ENCODE results near the gene SSH2.
"Not testable (repeated sequence)": the region's sequence is repeated elsewhere in the genome, so short reads cannot be mapped to it uniquely, and the experiment has no call there.

The SSH2 gene

GRCh38 chr17:29962656-29963055, 32.6 kb upstream of the SSH2 start:
- DNase-seq (ENCODE audit: low read depth, low spot score): no peak
- ChIA-PET POLR2A (no interaction called here), CTCF (interaction anchor here (0.7 to 1.0 kb wide), 2 partner anchors 31 to 322 kb away, joined by 3 to 5 read pairs; no protein-coding TSS in a partner anchor)
- H3K4me3 ChIP-seq (ENCODE audit: low read depth, low read length): no peak overlapping the region
- no peak for TF ChIP-seq CTCF (IDR thresholded peaks at IDR 0.05; ENCODE audit: insufficient read depth, low read length, missing control alignments)

- ChIA-PET CTCF (interaction anchor here (1.3 to 5.3 kb wide), 3 partner anchors 26 to 152 kb away, joined by 3 to 26 read pairs (median 4); partner anchors contain the start of gene SSH2), POLR2A (no interaction called here)
- no peak overlapping the region for H3K4me3 ChIP-seq (ENCODE audit: low read depth, low read length)
- no peak for TF ChIP-seq CTCF (IDR thresholded peaks at IDR 0.05; ENCODE audit: insufficient read depth, low read length, missing control alignments)
- no peak for DNase-seq (ENCODE audit: low read depth, low spot score)
These were observed 29.8 kb upstream of the SSH2 start for GRCh38 chr17:29959658-29960337.

GRCh38 chr17:29958947-29959657, 29.1 kb upstream of the SSH2 start:
- ChIA-PET POLR2A (no interaction called here), CTCF (interaction anchor here (1.1 to 5.3 kb wide), 5 partner anchors 24 to 341 kb away, joined by 3 to 26 read pairs (median 3); partner anchors contain the start of gene SSH2)
- DNase-seq (ENCODE audit: low read depth, low spot score): no peak
- no peak overlapping the region for H3K4me3 ChIP-seq (ENCODE audit: low read depth, low read length)
- no peak for TF ChIP-seq CTCF (IDR thresholded peaks at IDR 0.05; ENCODE audit: insufficient read depth, low read length, missing control alignments)

GRCh38 chr17:29957488-29957887, 27.5 kb upstream of the SSH2 start:
- POLR2A ChIA-PET; DNase-seq (ENCODE audit: low read depth, low spot score); H3K4me3 ChIP-seq (ENCODE audit: low read depth, low read length): not testable (repeated sequence)
- CTCF ChIA-PET: interaction anchor here (1.1 to 5.3 kb wide), 4 partner anchors 9 to 141 kb away, joined by 3 to 26 read pairs (median 4); partner anchors contain the start of gene SSH2

GRCh38 chr17:29956225-29956624, 26.2 kb upstream of the SSH2 start:
- ChIA-PET CTCF (interaction anchor here (1.1 to 5.3 kb wide), 4 partner anchors 14 to 140 kb away, joined by 3 to 26 read pairs (median 4); partner anchors contain the start of genes EFCAB5 and SSH2), POLR2A (no interaction called here)

GRCh38 chr17:29954405-29954804, 24.4 kb upstream of the SSH2 start:
- DNase-seq (ENCODE audit: low read depth, low spot score): no peak
- CTCF ChIA-PET: interaction anchor here (0.7 to 2.1 kb wide), 3 partner anchors 21 to 147 kb away, joined by 3 to 9 read pairs (median 4); partner anchors contain the start of gene SSH2

More at GRCh38 chr17:29956225-29956624, 26.2 kb upstream of the SSH2 start:
- DNase-seq (ENCODE audit: low read depth, low spot score): no peak
- TF ChIP-seq CTCF (IDR thresholded peaks at IDR 0.05; ENCODE audit: insufficient read depth, low read length, missing control alignments): no peak
- no peak overlapping the region for H3K4me3 ChIP-seq (ENCODE audit: low read depth, low read length)

More at GRCh38 chr17:29954405-29954804, 24.4 kb upstream of the SSH2 start:
- TF ChIP-seq CTCF (IDR thresholded peaks at IDR 0.05; ENCODE audit: insufficient read depth, low read length, missing control alignments): no peak
- no peak overlapping the region for H3K4me3 ChIP-seq (ENCODE audit: low read depth, low read length)
- POLR2A ChIA-PET: no interaction called here

All from AG04449 (cell line).